GM12891 (cell line): Measurements from ENCODE around the gene NRSN2.

Experiments
- POLR2A ChIP-seq: IDR thresholded peaks from 2 replicates; pipeline ENCODE4 v1.6.1; 2011; ENCODE audit warnings: low read depth, low read length, control low read depth
- POLR2AphosphoS5 ChIP-seq: IDR thresholded peaks from 2 replicates; pipeline ENCODE4 v1.6.1; 2011; ENCODE audit warnings: low read depth, low read length, control low read depth
- SPI1 ChIP-seq: IDR thresholded peaks from 2 replicates; pipeline ENCODE4 v1.6.1; 2011; ENCODE audit warnings: low read depth, low read length, control low read depth

GRCh38 chr20:375265-375889 lies 28.5 kb downstream of the NRSN2 start:
- TF ChIP-seq POLR2AphosphoS5, result no peak
- no peak for TF ChIP-seq SPI1
- no peak for TF ChIP-seq POLR2A
